GM18907 (cell line): Measurements from ENCODE around the gene GSG1L.
"Not testable (repeated sequence)": the region's sequence is repeated elsewhere in the genome, so short reads cannot be mapped to it uniquely, and the experiment has no call there.

ENCODE experiments used
- ATAC-seq: cut with Tn5 transposase; IDR thresholded peaks from one replicate; pipeline ENCODE4 v1.9.1; 2021; ENCODE audit warnings: mild to moderate bottlenecking, moderate library complexity; ENCODE audit not compliant: unreplicated experiment

Gene GSG1L

DNA sequence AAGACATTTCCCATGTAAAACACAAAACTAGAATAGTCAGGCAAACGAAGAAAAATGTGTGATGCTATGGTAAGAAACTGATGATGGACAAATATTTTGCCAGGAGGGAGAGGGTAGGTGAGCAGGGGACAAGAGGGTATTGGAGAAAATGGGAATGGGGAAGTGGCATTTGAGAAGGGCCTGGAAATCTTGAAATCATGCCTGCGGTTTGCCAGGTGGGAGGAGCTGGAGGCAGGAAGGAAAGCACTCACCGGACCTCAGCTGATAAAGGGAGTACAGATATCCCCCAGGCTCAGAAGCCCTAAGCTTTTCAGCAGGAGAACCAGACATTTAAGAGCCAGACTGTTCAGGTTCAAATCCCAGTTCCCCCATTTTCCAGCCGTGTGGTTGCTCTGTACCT, 103.6 kb downstream of the GSG1L start:
- no peak for ATAC-seq

DNA sequence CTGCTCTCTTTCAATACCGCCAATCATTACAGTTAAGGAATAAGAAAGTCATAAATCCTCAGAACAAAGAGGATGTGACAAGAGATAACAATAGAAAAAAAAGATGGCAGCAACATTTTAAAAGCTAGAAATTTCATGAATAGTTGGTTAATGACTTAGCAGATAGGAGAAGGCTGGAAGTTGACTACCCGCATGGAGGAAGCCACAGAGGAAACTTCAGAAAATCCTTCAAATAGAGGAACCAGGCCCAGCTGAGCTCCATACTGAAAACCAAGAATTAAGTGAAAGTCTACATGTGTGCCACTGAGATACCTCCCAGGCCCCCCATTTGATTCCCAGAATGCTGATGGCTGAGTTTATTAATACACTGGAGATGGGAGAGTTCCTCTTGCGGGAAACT, 109.3 kb downstream of the GSG1L start:
- no peak for ATAC-seq

DNA sequence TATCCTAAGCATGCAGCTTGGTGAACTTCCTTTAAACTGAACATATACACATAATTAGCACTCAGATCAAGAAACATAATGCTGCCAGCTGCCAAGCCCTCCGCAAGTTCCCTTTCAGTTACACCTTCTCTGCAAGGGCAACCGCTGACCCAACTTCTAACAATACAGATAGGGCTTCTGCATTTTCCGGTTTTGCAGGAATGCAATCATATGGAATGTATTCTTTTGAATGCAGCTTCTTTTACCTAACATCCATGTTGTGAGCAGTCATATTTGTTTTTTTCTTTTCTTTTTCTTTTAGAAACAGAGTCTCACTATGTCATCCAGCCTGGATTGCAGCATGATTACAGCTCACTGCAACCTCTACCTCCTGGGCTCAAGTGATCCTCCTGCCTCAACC, 110.7 kb downstream of the GSG1L start:
- ATAC-seq, result no peak

DNA sequence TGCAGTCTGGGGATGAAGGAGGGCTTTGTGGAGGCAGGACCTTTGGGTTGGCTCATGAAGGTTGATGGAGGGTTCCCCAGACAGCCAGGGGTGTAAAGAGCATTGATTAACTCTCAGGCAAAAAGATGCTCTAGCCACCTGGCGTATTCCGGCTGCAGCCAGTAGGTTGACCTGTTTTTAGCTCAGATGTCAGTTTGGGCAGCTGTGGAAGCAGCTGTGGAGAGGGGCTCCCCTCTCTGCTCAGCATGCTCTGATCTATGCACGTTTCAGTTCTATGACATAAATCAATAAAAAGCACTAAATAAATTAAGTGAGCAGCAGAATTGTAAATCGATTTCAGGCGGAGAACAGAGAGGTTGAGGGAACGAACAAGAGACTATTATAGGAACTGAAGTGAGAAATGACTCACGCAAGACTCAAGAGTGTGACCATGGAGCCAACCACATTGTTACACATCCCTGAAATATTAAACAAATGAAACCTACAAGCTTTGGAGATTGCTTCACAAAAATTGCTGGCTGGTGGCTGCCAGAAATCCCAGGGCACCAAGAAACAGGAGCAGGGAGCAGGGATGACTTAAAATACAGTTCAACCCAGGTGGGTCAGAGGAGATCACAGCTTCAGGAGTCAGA, 111.9 kb downstream of the GSG1L start:
- no peak for ATAC-seq

DNA sequence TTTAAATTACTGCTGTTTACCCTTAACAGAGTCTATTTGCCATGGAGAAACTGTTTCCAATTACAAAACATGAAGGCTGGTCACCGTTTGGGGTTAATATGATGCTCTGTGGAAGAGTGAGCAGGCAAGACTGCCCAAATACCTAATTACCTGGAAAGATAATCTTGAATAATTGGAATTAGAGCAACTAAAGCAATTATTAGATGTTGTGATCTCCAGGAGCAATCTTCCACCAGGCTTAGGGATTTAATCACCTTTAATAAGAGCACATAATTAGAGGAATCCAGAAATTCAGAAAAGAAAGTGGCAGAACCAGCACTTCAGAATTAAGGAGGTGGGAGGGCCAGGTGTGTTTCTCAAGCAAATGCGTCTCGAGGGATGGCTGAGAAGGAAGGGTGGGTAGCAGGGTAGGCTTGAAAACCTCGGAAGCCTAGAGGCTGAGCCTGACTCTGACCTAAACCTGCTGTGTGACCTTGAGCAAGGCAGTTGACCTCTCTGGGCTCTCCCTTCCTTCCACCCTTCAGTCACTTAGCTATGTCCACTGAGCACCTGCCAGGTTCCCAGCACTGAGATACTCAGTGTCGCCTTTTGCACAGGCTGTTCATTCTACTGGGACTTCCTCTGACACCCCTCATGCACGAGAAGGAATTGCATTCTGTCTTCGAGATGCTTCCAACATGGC, 113.2 kb downstream of the GSG1L start:
- ATAC-seq, result no peak

DNA sequence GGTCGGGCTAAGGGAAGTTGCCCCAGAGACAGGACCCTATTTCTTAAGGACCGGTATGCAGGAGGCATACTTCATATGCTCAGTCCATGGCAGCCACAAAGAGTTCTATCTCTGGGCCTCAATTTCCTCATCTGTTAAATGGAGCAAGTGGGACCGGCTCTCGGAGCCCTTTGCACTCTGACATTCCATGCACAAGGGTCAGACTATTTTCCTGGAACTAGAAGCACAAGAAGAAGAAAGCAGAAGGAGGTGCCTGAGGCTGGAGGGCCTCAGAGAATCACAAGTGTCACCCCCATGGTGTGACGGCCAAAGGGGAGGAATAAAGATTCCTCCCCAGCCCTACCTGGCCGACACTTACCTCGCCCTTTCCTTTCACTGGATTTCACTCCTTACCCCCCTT, 115.8 kb downstream of the GSG1L start:
- no peak for ATAC-seq

DNA sequence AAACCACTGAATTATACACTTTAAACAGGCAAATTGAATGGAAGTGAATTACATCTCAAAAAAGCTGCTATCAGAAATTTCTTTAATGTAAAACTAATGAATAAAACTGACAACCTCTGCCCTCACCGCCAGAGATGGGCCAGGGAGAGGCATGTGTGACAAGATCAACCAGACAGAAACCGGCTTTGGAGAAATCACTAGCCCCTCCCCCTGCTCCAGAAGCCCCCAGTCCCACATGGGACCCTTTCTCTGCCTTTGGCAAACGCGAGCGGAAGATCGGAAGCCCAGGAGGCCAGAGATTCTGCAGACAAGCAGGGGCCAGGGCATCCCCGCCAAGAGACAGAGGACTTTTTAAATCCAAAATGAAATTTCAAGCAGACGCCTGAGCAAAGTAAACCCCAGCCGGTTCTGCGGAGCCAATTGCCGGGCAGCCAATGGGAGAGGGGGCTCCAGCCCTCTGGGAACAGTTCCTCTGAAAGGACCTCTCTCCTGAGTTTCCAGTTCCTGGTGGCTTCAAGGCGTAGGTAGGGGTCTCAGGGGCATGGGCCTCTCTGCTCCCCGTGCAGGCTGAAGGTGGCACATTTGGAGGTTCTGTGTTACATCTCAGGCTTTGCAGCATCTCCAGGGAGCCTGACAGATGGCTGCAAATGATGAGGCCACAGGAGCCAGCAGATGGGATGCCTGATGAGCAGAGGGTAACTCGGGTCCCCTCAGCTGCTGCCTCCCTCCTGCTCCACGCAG, 118.1 kb downstream of the GSG1L start:
- ATAC-seq, result no peak

DNA sequence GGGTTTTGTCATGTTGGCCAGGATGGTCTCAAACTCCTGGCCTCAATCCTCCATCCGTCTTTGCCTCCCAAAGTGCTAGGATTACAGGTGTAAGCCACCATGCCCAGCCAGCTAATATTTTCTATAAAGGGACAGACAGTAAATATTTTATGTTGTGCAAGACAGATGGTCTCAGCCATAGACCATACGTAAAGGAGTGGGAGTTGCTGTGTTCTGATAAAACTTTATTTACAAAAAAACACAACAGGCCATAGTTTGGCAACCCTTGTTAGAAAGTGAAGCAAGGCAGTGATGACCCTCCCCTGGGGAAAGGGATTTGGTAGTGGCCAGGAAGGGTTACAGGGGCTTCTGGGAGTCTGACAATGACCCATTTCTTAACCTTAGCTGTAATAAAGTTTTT, 119.7 kb downstream of the GSG1L start:
- ATAC-seq, result no peak

DNA sequence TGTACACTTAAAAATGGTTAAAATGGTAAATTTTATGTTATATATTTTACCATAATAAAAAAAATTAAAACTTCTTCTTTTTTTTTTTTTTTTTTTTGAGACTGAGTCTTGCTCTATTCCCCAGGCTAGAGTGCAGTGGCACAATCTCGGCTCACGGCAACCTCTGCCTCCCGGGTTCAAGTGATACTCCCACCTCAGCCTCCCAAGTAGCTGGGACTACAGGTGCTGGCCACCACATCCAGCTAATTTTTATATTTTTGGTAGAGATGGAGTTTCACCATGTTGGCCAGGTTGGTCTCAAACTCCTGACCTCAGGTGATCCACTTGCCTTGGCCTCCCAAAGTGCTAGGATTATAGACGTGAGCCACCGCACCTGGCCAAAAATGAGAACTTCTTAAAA, 121.4 kb downstream of the GSG1L start:
- not testable (repeated sequence) for ATAC-seq

DNA sequence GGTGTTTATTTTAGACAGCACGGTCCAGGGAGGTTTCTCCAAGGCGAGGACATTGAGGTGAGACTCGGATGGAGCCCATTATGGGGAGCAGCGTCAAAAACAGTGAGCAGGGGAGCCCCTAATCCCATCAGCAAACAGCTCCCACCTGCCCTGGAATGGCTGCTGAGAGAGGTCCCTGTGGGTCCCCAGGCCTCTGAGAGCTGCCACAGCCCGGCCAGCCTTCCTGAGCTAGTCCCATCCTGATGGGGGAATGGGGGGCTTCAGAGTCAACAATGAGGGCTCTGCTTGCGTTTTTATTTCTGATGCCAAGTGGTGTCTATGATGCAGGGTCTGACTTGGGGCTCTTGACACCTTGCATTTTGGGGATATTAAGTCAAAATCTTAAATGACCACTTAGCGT, 128.4 kb downstream of the GSG1L start:
- ATAC-seq, result no peak

DNA sequence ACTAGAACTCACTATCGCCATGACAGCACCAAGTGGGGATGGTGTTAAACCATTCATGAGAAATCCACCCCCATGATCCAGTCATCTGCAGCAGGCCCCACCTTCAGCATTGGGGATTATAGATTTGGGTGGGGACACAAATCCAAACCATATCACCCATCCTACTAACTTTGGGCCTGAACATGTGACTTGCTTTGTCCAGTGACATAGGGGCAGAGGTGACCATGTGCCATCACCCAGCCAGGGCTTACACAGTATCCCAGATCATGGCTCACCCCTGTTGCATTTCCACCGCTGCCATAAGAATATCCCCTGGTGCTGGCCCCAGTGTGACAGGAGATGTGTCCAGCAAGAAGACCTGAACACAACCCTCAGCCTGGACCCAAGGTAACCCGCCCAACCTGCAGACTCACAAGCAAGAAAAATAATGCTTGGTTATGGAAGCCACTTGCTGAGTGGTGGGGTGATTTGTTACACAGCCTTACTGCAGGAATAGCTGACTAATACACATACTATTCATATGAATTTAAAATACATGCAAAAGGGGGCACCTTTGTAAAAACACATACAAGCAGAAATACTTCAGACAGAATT, 130.9 kb downstream of the GSG1L start:
- no peak for ATAC-seq

DNA sequence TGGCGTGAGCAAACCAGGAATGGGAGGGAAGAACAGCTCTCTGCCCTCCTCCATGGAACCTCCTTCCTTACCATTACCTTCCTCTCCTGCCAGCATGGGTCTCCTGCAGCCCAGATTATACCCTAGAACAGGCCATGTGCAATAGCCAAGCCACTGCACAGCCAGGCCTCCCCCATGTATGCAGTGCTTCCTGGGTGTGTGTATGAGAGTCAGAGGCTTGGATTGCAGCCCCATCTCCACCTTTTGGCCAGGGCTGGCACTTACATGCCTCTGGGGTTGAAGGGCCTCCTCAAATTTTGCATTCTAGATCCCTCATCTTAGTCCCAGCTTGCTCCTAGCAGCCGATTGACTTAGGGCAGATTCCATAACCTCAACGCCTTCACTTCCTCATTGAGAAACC, 133.7 kb downstream of the GSG1L start:
- no peak for ATAC-seq

DNA sequence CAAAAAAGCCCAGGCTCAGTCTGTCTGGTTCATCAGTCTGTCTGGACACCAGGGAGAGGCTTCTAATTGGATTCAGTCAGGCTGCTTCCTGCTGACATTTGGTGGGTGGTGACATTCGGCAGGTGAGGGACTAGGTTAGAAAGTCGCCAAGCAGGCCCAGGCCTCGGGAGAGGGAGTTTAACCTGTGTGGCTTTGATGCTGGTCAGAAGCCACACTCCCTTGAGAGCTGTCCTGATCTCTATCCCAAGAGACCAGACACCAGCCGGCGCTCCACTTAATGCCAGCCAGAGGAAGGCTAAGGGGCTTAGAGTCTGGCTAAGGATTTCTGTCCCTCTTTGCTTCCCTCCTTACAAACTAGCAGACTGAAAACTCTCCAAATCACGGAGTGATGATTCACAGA, 135.0 kb downstream of the GSG1L start:
- no peak for ATAC-seq

DNA sequence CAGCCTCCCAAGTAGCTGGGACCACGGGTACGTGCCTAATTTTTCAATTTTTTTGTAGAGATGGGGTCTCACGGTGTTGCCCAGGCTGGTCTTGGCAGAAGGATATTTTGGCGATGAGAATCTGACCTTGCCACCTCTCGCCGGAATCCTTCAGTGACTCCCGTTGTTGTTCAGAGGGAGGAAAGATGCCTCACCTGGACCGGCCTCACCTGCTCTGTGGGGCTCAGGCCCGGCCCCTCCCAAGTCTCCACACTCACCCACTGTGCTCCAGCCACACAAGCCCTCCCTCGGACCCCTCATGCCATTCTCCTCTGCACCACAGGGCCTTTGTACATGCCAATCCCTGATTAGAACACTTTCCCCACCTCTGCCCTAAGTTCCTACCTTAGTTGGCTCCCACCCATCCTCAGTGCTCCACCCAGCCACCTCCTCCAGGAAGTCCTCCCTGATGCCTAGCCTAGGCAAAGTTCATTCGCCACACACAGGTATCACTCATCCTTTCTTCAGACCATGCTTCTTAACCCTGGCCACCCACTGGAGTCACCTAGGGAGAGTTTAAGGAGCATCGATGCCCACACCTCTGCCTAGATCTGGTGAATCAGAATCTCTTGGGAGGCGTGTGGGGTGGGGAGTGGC, 136.1 kb downstream of the GSG1L start:
- no peak for ATAC-seq

DNA sequence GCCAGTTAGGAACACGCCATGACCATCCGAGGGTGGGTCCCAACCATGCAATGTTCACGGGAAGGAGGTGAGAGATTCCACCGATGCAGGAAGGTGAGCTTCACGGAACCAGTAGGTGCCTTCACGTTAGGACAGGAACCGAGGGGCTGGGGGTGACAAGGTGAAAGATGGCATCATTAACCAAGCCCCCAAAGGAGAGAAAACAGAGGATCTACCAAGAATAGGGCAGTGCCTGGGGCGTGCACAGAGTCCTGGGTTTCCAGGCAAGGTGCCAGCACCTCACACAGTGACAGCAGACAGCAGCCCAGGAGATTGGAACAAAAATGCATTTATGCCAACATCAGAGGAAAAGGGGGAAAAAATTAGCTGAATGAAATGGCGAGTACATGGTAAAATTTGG, 137.9 kb downstream of the GSG1L start:
- ATAC-seq, result no peak

DNA sequence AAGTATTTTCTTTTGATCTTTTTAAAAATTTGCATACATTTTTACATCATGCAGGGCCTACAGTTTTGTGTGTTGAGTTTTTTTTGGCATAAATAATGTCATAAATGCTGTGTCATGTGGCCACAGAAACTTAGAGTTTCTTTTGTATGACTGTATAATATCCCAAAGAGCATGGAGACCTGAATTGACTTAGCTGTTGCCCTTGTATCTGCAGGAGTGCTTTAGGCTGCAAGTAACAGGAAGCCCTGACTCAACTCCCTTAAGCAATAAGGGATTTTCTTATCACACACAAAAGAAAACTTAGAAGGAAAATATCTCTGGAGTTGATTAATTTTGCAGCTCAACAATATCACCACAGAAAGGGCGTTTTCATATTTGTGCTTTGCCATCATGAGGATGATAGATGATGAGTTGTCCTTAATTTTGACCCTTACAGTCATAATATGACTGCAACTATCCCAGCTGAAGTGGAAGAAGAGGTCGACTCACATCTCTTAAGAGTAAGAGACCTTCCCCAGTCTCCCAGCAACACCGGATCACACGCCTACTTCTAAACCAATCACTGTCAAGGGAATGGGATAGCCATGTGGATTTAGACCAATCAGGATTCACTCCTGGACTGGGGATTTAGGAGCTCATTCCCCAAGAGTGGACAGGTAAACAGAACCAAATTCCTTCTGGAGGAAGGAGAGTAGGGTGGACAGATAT, 138.9 kb downstream of the GSG1L start:
- no peak for ATAC-seq

DNA sequence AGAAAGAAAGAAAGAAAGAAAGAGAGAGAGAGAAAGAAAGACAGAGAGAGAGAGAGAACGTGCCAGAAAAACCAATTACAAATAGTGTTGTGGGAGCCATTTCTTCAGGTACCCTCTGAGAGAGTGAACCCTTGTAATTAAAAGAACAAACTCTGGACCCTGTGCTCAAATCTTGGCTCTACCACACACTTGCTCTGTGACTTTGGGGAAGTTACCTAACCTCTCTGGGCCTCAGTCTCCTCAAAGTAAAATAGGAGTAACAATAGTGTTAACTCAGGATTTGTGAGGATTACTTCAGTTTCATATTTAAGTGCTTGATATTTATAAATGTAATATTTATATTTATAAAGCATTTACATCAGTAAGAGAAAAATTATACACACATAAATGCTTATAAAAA, 139.8 kb downstream of the GSG1L start:
- ATAC-seq, result no peak

DNA sequence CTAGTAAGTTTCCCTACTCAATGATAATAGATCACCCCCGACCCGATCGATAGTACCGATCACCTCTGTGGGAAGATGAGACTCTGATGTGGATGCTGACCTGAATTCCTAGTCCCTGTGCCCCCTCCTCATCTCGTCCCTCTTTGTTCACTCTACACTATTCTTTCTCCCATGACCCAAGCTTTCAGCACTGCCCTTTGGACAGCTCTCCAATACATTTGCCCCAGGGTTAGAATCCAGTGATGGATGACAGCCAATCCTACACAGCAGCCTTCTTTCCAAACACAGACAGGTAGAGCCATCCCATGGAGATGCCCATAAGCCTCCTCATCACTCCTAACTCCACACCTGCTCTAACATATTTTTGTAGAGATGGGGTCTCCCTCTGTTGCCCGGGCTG, 141.1 kb downstream of the GSG1L start:
- no peak for ATAC-seq

DNA sequence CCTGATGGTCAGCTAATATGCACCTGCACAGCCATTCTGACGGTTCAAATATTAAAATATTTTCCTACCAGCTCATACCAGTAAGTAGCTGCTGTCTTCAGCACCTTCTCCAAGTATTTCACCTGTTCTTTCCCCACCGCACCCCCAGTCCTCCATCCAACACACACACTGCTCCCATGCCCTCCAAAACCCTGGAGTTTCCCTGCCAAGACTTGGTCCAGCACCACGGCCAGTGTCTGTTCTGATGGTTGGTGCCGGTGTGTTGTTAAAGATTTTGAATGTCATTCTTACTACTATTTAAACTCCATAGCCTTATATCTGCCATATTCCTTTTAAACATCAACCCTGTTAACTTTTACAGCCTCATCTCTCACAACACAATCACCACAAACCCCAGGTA, 142.4 kb downstream of the GSG1L start:
- ATAC-seq, result no peak

DNA sequence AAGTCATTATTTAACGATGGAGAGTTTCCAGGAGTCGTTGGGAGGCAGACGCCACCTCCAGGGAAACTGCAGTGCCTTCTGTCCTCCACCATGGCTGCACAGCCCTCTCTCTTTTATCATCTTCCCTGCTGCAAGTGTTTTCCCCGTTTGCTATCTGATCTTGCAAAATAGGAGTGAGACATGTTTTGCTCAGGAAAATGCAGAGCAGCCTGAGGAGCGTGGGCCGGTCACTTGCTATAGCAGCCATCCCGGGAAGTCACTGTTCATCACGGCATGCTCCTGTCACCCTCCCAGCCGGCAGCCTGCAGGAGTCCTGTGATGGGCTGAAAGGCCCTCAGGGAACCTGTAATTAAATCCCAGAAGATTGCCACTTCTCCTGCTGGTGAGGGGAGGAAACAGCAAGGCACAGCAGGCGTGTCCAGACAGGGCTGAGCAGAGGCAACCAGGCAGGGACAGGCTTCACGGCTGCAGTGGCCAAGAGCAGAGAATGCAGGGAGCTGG, 143.1 kb downstream of the GSG1L start:
- ATAC-seq, result no peak

DNA sequence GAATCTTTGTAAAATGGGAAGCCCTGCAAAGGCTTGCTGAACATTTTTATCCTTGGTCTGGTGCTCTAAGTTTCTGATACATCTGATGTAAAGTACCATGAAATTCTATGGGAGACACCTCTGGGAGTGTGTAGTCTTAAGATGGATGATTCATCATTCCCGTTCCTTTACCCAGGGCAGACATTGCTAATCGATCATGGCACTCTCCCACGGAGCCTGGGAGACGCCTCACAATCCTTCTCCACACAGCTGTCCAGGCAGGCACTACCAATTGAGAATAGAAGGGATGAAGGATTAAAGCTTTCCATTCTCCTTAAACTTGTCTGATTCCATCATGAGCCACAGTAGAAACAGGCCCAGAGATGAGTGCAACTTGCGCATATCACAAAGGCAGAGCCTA, 144.8 kb downstream of the GSG1L start:
- ATAC-seq, result no peak
